ENCODE data around the gene HIPK4.
"Not testable (repeated sequence)": the region's sequence is repeated elsewhere in the genome, so short reads cannot be mapped to it uniquely, and the experiment has no call there.

HIPK4 gene

DNA sequence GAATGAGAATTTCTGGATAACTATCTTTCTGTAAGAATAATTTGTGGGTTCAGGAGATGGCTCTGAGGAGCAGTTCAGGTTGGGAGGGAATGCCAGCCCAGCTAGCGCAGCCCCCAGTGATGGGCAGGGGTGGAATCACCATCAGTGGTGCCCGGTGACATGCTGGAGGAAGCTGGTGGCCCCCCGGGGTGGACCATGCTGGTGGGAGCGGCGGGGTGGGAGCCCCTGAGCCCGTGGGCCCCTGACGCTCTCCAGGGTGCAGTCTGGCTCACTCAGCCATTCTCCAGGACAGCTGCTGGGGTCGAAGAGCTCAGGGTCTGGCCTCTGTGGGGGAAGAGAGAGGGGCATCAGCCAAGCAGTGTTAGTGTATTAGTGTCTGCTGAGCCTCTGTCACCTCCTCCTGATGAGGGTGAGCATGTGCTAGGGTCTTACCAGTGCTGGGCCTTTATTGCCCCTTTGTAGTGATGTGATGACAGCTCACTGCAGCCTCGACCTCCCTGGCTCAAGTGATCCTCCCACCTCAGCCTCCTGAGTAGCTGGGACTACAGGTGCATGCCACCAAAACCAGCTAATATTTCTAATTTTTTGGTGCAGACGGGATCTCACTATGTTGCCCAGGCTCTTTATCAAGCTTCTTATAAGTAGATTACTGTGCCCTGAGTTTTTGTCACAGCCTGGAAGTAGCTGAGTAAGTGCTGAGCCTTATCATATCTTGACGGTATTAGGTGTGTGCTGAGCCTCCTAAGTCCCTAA lies 10.4 kb downstream of the HIPK4 start:
- H3K9me3 ChIP-seq (ENCODE audit: control insufficient read depth in 1 of 2, low read length in 2 of 2): no peaks in the 10 kb centered on the region
- H3K4me1 ChIP-seq (ENCODE audit: control insufficient read depth in 1 of 2, insufficient read depth in 2 of 2, low read length in 2 of 2): no peaks in the 10 kb centered on the region
- no peaks in the 10 kb centered on the region for H3K27me3 ChIP-seq (ENCODE audit: control insufficient read depth in 1 of 2, insufficient read depth in 2 of 2, low read length in 2 of 2)
- peaks cover 0 to 23% of the 10 kb centered on the region in 2 donors for H3K36me3 ChIP-seq (ENCODE audit: control insufficient read depth in 1 of 2, insufficient read depth in 2 of 2, low read length in 2 of 2)
- no peak overlapping the region for H3K27ac ChIP-seq (ENCODE audit: low read depth, low read length)
- no peak overlapping the region for H3K4me3 ChIP-seq (ENCODE audit: low read depth in 1 of 2, low read length in 2 of 2)
- H3K9ac ChIP-seq (ENCODE audit: low read depth in 1 of 2, low read length in 2 of 2): no peak overlapping the region

DNA sequence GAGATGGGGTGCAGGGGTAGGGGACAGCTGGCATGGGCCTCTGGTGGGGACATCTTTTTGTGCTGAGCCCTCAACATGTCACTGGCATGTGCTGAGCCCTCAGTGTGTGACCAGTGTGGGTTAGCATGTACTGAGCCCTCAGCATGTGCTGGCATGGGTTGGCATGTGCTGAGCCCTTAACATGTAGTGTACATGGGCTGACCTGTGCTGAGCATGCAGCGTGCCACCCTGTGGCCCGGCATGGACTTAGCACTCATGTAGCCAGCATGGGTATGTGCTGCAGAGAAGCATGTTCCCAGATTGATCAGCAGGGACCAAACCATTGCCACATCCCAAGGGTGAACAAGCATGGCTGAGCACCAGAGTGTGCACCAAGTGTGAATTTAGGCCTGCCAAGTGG lies 11.5 kb downstream of the HIPK4 start:
- Histone ChIP-seq H3K36me3 (ENCODE audit: control insufficient read depth in 1 of 2, insufficient read depth in 2 of 2, low read length in 2 of 2) (peaks cover 5 to 31% of the 10 kb centered on the region in 2 donors), H3K9ac (ENCODE audit: low read depth in 1 of 2, low read length in 2 of 2) (no peak overlapping the region), H3K9me3 (ENCODE audit: control insufficient read depth in 1 of 2, low read length in 2 of 2) (no peaks in the 10 kb centered on the region), H3K4me3 (ENCODE audit: low read depth in 1 of 2, low read length in 2 of 2) (no peak overlapping the region), H3K27ac (ENCODE audit: low read depth, low read length) (no peak overlapping the region), H3K27me3 (ENCODE audit: control insufficient read depth in 1 of 2, insufficient read depth in 2 of 2, low read length in 2 of 2) (no peaks in the 10 kb centered on the region), H3K4me1 (ENCODE audit: control insufficient read depth in 1 of 2, insufficient read depth in 2 of 2, low read length in 2 of 2) (no peaks in the 10 kb centered on the region)

DNA sequence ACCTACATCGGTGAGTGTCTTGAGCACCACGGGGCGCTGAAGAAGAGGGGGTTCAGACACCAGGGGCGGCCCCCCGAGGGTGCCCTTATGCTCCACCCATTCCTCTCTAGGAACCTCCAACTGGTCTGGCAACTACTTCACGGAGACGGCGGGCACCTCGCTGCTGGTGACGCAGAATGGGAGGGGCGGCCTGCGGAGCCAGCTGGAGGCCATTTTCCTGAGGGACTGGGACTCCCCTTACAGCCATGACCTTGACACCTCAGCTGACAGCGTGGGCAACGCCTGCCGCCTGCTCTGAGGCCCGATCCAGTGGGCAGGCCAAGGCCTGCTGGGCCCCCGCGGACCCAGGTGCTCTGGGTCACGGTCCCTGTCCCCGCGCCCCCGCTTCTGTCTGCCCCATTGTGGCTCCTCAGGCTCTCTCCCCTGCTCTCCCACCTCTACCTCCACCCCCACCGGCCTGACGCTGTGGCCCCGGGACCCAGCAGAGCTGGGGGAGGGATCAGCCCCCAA lies 12.1 kb downstream of the HIPK4 start:
- H3K9me3 ChIP-seq (ENCODE audit: control insufficient read depth in 1 of 2, low read length in 2 of 2): no peaks in the 10 kb centered on the region
- no peaks in the 10 kb centered on the region for H3K27me3 ChIP-seq (ENCODE audit: control insufficient read depth in 1 of 2, insufficient read depth in 2 of 2, low read length in 2 of 2)
- H3K4me3 ChIP-seq (ENCODE audit: low read depth in 1 of 2, low read length in 2 of 2): no peak overlapping the region
- no peak overlapping the region for H3K9ac ChIP-seq (ENCODE audit: low read depth in 1 of 2, low read length in 2 of 2)
- peaks cover 5 to 34% of the 10 kb centered on the region in 2 donors for H3K36me3 ChIP-seq (ENCODE audit: control insufficient read depth in 1 of 2, insufficient read depth in 2 of 2, low read length in 2 of 2)
- H3K4me1 ChIP-seq (ENCODE audit: control insufficient read depth in 1 of 2, insufficient read depth in 2 of 2, low read length in 2 of 2): no peaks in the 10 kb centered on the region
- no peak overlapping the region for H3K27ac ChIP-seq (ENCODE audit: low read depth, low read length)

DNA sequence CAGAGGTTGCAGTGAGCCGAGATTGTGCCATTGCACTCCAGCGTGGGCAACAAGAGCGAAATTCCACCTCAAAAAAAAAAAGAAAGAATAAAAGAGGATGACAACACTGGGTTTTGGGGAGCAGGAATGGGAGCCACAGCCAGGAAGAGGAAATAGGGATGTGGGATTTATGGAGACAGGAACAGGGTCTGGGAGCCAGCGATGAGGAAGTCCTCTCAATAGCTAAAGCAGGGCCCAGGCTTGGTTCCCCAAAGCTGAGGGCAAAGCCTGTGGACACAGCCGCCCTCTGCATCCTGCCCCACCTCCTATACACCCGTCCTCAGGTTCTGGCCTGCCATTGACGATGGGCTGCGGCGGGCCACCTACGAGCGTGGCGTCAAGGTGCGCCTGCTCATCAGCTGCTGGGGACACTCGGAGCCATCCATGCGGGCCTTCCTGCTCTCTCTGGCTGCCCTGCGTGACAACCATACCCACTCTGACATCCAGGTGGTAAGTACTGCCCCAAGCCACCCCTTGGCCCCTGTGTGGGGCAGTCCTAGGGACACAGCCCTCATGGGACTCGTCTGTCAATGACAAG lies 13.6 kb downstream of the HIPK4 start:
- Histone ChIP-seq H3K27me3 (ENCODE audit: control insufficient read depth in 1 of 2, insufficient read depth in 2 of 2, low read length in 2 of 2) (no peaks in the 10 kb centered on the region), H3K36me3 (ENCODE audit: control insufficient read depth in 1 of 2, insufficient read depth in 2 of 2, low read length in 2 of 2) (peaks cover 8 to 44% of the 10 kb centered on the region in 2 donors), H3K4me3 (ENCODE audit: low read depth in 1 of 2, low read length in 2 of 2) (no peak overlapping the region), H3K9me3 (ENCODE audit: control insufficient read depth in 1 of 2, low read length in 2 of 2) (no peaks in the 10 kb centered on the region), H3K9ac (ENCODE audit: low read depth in 1 of 2, low read length in 2 of 2) (no peak overlapping the region), H3K27ac (ENCODE audit: low read depth, low read length) (no peak overlapping the region), H3K4me1 (ENCODE audit: control insufficient read depth in 1 of 2, insufficient read depth in 2 of 2, low read length in 2 of 2) (no peaks in the 10 kb centered on the region)

DNA sequence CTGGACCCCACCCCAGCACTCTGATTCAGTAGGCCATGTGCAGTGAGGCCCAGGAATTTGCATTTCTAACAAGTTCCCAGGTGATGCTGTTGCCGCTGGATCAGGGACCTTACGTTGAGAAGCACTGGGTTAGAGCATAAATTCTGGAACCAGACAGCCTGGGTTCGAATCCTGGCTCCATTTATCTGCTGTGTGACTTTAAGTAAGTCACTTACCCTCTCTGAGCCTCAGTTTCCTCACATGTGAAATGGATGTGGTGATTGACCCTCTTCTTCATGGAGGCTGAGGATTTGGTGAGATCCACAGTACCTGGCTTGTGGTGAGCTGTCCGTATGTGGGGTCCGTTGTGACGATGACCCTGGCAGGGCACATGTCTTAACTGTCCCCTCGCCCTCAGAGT lies 15.9 kb downstream of the HIPK4 start:
- H3K27me3 ChIP-seq (ENCODE audit: control insufficient read depth in 1 of 2, insufficient read depth in 2 of 2, low read length in 2 of 2): no peaks in the 10 kb centered on the region
- no peaks in the 10 kb centered on the region for H3K9me3 ChIP-seq (ENCODE audit: control insufficient read depth in 1 of 2, low read length in 2 of 2)
- H3K4me1 ChIP-seq (ENCODE audit: control insufficient read depth in 1 of 2, insufficient read depth in 2 of 2, low read length in 2 of 2): peaks cover 0 to 7% of the 10 kb centered on the region in 2 donors
- H3K27ac ChIP-seq (ENCODE audit: low read depth, low read length): no peak overlapping the region
- no peak overlapping the region for H3K9ac ChIP-seq (ENCODE audit: low read depth in 1 of 2, low read length in 2 of 2)
- H3K4me3 ChIP-seq (ENCODE audit: low read depth in 1 of 2, low read length in 2 of 2): no peak overlapping the region
- peaks cover 8 to 53% of the 10 kb centered on the region in 2 donors for H3K36me3 ChIP-seq (ENCODE audit: control insufficient read depth in 1 of 2, insufficient read depth in 2 of 2, low read length in 2 of 2)

DNA sequence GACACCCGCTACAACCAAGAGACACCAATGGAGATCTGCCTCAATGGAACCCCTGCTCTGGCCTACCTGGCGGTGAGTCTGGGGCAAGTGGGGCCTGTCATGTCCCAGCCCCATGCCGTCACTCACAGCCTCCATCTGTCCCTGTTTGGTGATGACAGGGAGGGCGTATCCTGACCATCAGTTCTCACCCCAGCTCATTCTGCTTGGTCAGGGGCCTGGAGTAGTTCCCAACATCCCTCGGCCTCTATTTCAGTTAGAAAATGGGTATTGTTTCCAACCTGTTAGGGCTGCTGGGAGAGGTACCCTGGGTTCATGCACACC lies 18.2 kb downstream of the HIPK4 start:
- H3K27me3 ChIP-seq (ENCODE audit: control insufficient read depth in 1 of 2, insufficient read depth in 2 of 2, low read length in 2 of 2): no peaks in the 10 kb centered on the region
- no peaks in the 10 kb centered on the region for H3K9me3 ChIP-seq (ENCODE audit: control insufficient read depth in 1 of 2, low read length in 2 of 2)
- no peak overlapping the region for H3K4me3 ChIP-seq (ENCODE audit: low read depth in 1 of 2, low read length in 2 of 2)
- H3K36me3 ChIP-seq (ENCODE audit: control insufficient read depth in 1 of 2, insufficient read depth in 2 of 2, low read length in 2 of 2): peaks cover 8 to 46% of the 10 kb centered on the region in 2 donors
- H3K27ac ChIP-seq (ENCODE audit: low read depth, low read length): no peak overlapping the region
- H3K4me1 ChIP-seq (ENCODE audit: control insufficient read depth in 1 of 2, insufficient read depth in 2 of 2, low read length in 2 of 2): peaks cover 0 to 7% of the 10 kb centered on the region in 2 donors
- H3K9ac ChIP-seq (ENCODE audit: low read depth in 1 of 2, low read length in 2 of 2): no peak overlapping the region

DNA sequence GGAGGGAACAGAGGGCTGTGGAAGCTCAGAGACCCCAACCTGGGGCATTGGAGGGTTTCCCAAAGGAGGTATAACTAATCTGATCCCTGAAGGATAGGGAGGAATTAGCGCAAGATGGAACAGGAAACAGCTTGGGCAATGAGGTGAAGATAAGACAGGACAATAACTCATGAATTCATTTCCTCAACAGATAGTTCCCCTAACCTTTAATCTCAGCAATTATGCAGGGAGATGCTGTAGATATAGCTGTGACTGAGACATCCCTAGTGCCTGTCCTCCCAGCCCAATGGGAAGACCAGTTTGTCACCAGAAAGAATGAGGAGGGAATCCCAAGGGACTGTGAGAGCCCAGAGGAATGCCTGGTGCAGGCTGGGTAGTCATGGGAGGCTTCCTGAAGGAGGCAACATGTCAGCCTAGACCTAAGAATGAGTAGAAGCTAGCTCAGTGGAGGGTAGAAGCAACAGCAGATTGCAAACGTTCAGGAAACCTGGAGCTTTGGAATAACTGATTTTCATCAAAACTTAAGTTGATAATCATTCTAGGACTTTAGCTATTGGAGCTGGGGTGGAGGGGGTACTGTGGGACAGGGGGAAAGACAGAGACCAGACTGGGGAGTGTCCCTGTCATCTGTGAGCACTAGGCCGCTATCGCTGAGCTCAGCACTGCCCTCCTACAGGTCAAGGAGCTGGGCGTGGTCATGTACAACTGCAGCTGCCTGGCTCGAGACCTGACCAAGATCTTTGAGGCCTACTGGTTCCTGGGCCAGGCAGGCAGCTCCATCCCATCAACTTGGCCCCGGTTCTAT lies 18.8 kb downstream of the HIPK4 start:
- H3K27me3 ChIP-seq (ENCODE audit: control insufficient read depth in 1 of 2, insufficient read depth in 2 of 2, low read length in 2 of 2): no peaks in the 10 kb centered on the region
- no peak overlapping the region for H3K9ac ChIP-seq (ENCODE audit: low read depth in 1 of 2, low read length in 2 of 2)
- no peak overlapping the region for H3K4me3 ChIP-seq (ENCODE audit: low read depth in 1 of 2, low read length in 2 of 2)
- peaks cover 0 to 7% of the 10 kb centered on the region in 2 donors for H3K4me1 ChIP-seq (ENCODE audit: control insufficient read depth in 1 of 2, insufficient read depth in 2 of 2, low read length in 2 of 2)
- H3K36me3 ChIP-seq (ENCODE audit: control insufficient read depth in 1 of 2, insufficient read depth in 2 of 2, low read length in 2 of 2): peaks cover 8 to 42% of the 10 kb centered on the region in 2 donors
- no peak overlapping the region for H3K27ac ChIP-seq (ENCODE audit: low read depth, low read length)
- H3K9me3 ChIP-seq (ENCODE audit: control insufficient read depth in 1 of 2, low read length in 2 of 2): no peaks in the 10 kb centered on the region

DNA sequence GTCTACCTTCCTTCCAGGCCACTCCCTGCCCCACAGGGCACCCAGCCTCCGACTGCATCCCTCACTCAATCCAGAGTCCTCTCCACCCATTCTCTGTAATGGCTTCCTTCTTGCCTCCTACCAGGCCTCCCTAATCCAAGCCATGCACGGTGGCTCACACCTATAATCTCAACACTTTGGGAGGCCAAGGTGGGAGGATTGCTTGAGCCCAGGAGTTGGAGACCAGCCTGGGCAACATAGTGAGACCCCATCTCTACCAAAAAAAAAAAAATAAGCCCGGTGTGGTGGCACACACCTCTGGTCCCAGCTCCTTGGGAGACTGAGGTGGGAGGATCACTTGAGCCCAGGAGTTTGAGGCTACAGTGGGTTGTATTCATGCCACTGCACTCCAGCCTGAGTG lies 19.7 kb downstream of the HIPK4 start:
- peaks cover 8 to 42% of the 10 kb centered on the region in 2 donors for H3K36me3 ChIP-seq (ENCODE audit: control insufficient read depth in 1 of 2, insufficient read depth in 2 of 2, low read length in 2 of 2)
- H3K4me3 ChIP-seq (ENCODE audit: low read depth in 1 of 2, low read length in 2 of 2); H3K27ac ChIP-seq (ENCODE audit: low read depth, low read length); H3K9me3 ChIP-seq (ENCODE audit: control insufficient read depth in 1 of 2, low read length in 2 of 2); H3K9ac ChIP-seq (ENCODE audit: low read depth in 1 of 2, low read length in 2 of 2); H3K4me1 ChIP-seq (ENCODE audit: control insufficient read depth in 1 of 2, insufficient read depth in 2 of 2, low read length in 2 of 2); H3K27me3 ChIP-seq (ENCODE audit: control insufficient read depth in 1 of 2, insufficient read depth in 2 of 2, low read length in 2 of 2): not testable (repeated sequence)

DNA sequence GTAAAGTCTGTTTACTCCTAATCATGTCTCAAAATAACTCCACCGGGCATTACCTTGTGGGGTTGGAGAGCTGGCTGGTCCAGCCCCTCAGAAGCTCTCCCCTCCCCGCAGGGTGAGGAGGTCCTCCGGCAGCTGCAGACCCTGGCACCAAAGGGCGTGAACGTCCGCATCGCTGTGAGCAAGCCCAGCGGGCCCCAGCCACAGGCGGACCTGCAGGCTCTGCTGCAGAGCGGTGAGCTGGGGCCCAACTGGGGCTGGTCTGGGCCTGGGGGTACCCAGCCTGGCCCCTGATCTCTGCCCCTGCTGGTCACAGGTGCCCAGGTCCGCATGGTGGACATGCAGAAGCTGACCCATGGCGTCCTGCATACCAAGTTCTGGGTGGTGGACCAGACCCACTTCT lies 20.2 kb downstream of the HIPK4 start:
- Histone ChIP-seq H3K9ac (ENCODE audit: low read depth in 1 of 2, low read length in 2 of 2) (no peak overlapping the region), H3K4me1 (ENCODE audit: control insufficient read depth in 1 of 2, insufficient read depth in 2 of 2, low read length in 2 of 2) (peaks cover 0 to 7% of the 10 kb centered on the region in 2 donors), H3K27me3 (ENCODE audit: control insufficient read depth in 1 of 2, insufficient read depth in 2 of 2, low read length in 2 of 2) (no peaks in the 10 kb centered on the region), H3K9me3 (ENCODE audit: control insufficient read depth in 1 of 2, low read length in 2 of 2) (no peaks in the 10 kb centered on the region), H3K4me3 (ENCODE audit: low read depth in 1 of 2, low read length in 2 of 2) (no peak overlapping the region), H3K36me3 (ENCODE audit: control insufficient read depth in 1 of 2, insufficient read depth in 2 of 2, low read length in 2 of 2) (peaks cover 8 to 42% of the 10 kb centered on the region in 2 donors), H3K27ac (ENCODE audit: low read depth, low read length) (no peak overlapping the region)

Data from duodenal mucosa (tissue), 2 donors.